HepG2 (cell line): ENCODE measurements around the gene ZNF446. TPM values are rescaled to one million over a fixed set of nuclear protein-coding genes. Genes with fewer than 3 reads are reported as not detected.

Experiments used
- ARID3A ChIP-seq: IDR thresholded peaks from 2 replicates; pipeline ENCODE4 v1.6.1; 2012; ENCODE audit warnings: low read depth, low read length, improper control_type of control experiment
- ATF3 ChIP-seq: sonication (generic); formaldehyde crosslinking; IDR thresholded peaks from 2 replicates; pipeline ENCODE4 v1.4.0; 2020; ENCODE audit warnings: missing genetic modification reagents
- CENPT ChIP-seq: sonication (generic); formaldehyde crosslinking; IDR thresholded peaks from 2 replicates; pipeline ENCODE4 v1.8.0; 2022; ENCODE audit warnings: low read depth, mild to moderate bottlenecking, moderate library complexity, missing genetic modification reagents
- CTCF ChIP-seq: sonication (generic); formaldehyde crosslinking; IDR thresholded peaks from 2 replicates; pipeline ENCODE4 v1.5.0; 2020; ENCODE audit warnings: mild to moderate bottlenecking, missing genetic modification reagents, moderate library complexity
- GZF1 ChIP-seq: sonication (generic); formaldehyde crosslinking; IDR thresholded peaks from 2 replicates; pipeline ENCODE4 v1.5.1; 2020; ENCODE audit warnings: mild to moderate bottlenecking, missing genetic modification reagents
- HBP1 ChIP-seq: IDR thresholded peaks from 2 replicates; pipeline ENCODE4 v1.6.1; 2016; ENCODE audit warnings: low read depth, control low read depth
- IKZF1 ChIP-seq: fragments of 450-650 bp; IDR thresholded peaks from 2 replicates; pipeline ENCODE4 v1.7.1; 2016
- JUN ChIP-seq: sonication (generic); formaldehyde crosslinking; IDR thresholded peaks from 2 replicates; pipeline ENCODE4 v1.4.0; 2020; ENCODE audit warnings: mild to moderate bottlenecking, missing genetic modification reagents
- KLF15 ChIP-seq: sonication (generic); formaldehyde crosslinking; IDR thresholded peaks from 2 replicates; pipeline ENCODE4 v1.8.1; 2023; ENCODE audit warnings: borderline replicate concordance, mild to moderate bottlenecking, inconsistent platforms, missing genetic modification reagents, mixed read lengths
- MXD4 ChIP-seq: IDR thresholded peaks from 2 replicates; pipeline ENCODE4 v1.6.1; 2016; ENCODE audit warnings: mild to moderate bottlenecking, missing biosample characterization, missing genetic modification reagents
- RFX3 ChIP-seq: IDR thresholded peaks from 2 replicates; pipeline ENCODE4 v1.6.1; 2016; ENCODE audit warnings: missing biosample characterization, missing genetic modification reagents
- TCF7 ChIP-seq: sonication (generic); IDR thresholded peaks from 2 replicates; pipeline ENCODE4 v1.6.1; 2016; ENCODE audit warnings: antibody characterized with exemption, low read depth
- TSC22D2 ChIP-seq: sonication (generic); formaldehyde crosslinking; IDR thresholded peaks from 2 replicates; pipeline ENCODE4 v1.5.1; 2020; ENCODE audit warnings: missing genetic modification reagents, mild to moderate bottlenecking, borderline replicate concordance
- UBTF ChIP-seq: sonication (generic); formaldehyde crosslinking; IDR thresholded peaks from 2 replicates; pipeline ENCODE4 v1.4.0; 2020; ENCODE audit warnings: mild to moderate bottlenecking, missing genetic modification reagents
- ZKSCAN1 ChIP-seq: fragments of 150-350 bp; IDR thresholded peaks from 2 replicates; pipeline ENCODE4 v1.6.1; 2014; ENCODE audit warnings: low read length
- ZNF10 ChIP-seq: sonication (generic); formaldehyde crosslinking; IDR thresholded peaks from 2 replicates; pipeline ENCODE4 v1.4.0; 2020; ENCODE audit warnings: mild to moderate bottlenecking, low read depth, missing genetic modification reagents, borderline replicate concordance
- ZNF253 ChIP-seq: sonication (generic); formaldehyde crosslinking; IDR thresholded peaks from 2 replicates; pipeline ENCODE4 v1.8.0; 2022; ENCODE audit warnings: mild to moderate bottlenecking, missing genetic modification reagents, borderline replicate concordance
- ZNF260 ChIP-seq: sonication (generic); formaldehyde crosslinking; IDR thresholded peaks from 2 replicates; pipeline ENCODE4 v1.4.0; 2020; ENCODE audit warnings: missing genetic modification reagents, low read depth, mild to moderate bottlenecking, borderline replicate concordance
- ZNF337 ChIP-seq: sonication (generic); formaldehyde crosslinking; IDR thresholded peaks from 2 replicates; pipeline ENCODE4 v1.5.1; 2020; ENCODE audit warnings: missing genetic modification reagents, low read depth, mild to moderate bottlenecking, borderline replicate concordance
- ZNF557 ChIP-seq: sonication (generic); formaldehyde crosslinking; IDR thresholded peaks from 2 replicates; pipeline ENCODE4 v1.4.0; 2020; ENCODE audit warnings: missing genetic modification reagents
- ZNF605 ChIP-seq: sonication (generic); formaldehyde crosslinking; IDR thresholded peaks from 2 replicates; pipeline ENCODE4 v1.8.0; 2022; ENCODE audit warnings: mild to moderate bottlenecking, missing genetic modification reagents
- ZNF768 ChIP-seq: sonication (generic); formaldehyde crosslinking; IDR thresholded peaks from 2 replicates; pipeline ENCODE4 v1.4.0; 2020; ENCODE audit warnings: missing genetic modification reagents
- polyA plus RNA-seq, 8 experiments: library from polyadenylated mRNA; depleted of rRNA in 3 of 8; stranded (reverse) in 7 of 8; unstranded in 1 of 8; fragments of >200 nt; fragmentation: Illumina TruSeq in 4 of 8; extraction: Trizol in 4 of 8; gene quantifications; 2 replicates each; pipeline versions ENCODE4 v1.2.1 to v1.2.3, GENCODE V29; 2011 to 2016; ENCODE audit warnings: low read depth in 4 of 8, missing spikeins in 1 of 8, mixed read lengths in 1 of 8; ENCODE audit not compliant: insufficient read depth in 1 of 8
- total RNA-seq, 5 experiments: library from RNA; depleted of rRNA; stranded (reverse); fragments of >200 nt; fragmentation: Illumina TruSeq; extraction: Trizol; gene quantifications; 2 replicates each; pipeline ENCODE4 v1.2.3, GENCODE V29; 2016; ENCODE audit warnings: low read depth in 1 of 5

ZNF446 gene
- total and polyA plus RNA-seq, 2 of the 13 experiments (the other 11 are each of a cell fraction or from before 2014, with no cell fraction given): 3.0 to 3.6 TPM

- no peak for TF ChIP-seq TCF7
- TF ChIP-seq ZNF337 (CRISPR knock-in tag): peak; percentile 77; the same call in 1 of the 2 replicates
- no peak; the same call in 1 of the 2 replicates for TF ChIP-seq ZNF253 (CRISPR knock-in tag)
- TF ChIP-seq ZNF557 (CRISPR knock-in tag): no peak
- peak; percentile 96 for TF ChIP-seq CTCF
- no peak for TF ChIP-seq HBP1 (CRISPR knock-in tag)
- no peak for TF ChIP-seq ZNF260 (CRISPR knock-in tag)
- TF ChIP-seq MXD4 (CRISPR knock-in tag): peak; percentile 91
- peak; percentile 61; the same call in 1 of the 2 replicates for TF ChIP-seq TSC22D2
- no peak for TF ChIP-seq IKZF1
- peak; percentile 98 for TF ChIP-seq UBTF (CRISPR knock-in tag)
- no peak for TF ChIP-seq ZNF605 (CRISPR knock-in tag)
- TF ChIP-seq JUN (CRISPR knock-in tag): peak; percentile 69; the same call in 1 of the 2 replicates
- TF ChIP-seq CENPT (CRISPR knock-in tag): peak; percentile 86
- peak; percentile 89; the same call in 1 of the 2 replicates for TF ChIP-seq KLF15 (CRISPR knock-in tag)
- TF ChIP-seq ATF3 (CRISPR knock-in tag): no peak
- 0 out of 2 replicates have a peak, but pooled peaks have one; percentile 11 for TF ChIP-seq GZF1
- TF ChIP-seq ZNF10 (CRISPR knock-in tag): no peak
- TF ChIP-seq ZNF768 (CRISPR knock-in tag): peak; percentile 79
- TF ChIP-seq ARID3A: peak; percentile 51; the same call in 1 of the 2 replicates
- peak; percentile 72; the same call in 1 of the 2 replicates for TF ChIP-seq ZKSCAN1
- TF ChIP-seq RFX3 (CRISPR knock-in tag): peak; percentile 54; the same call in 1 of the 2 replicates
Measured at GRCh38 chr19:58519355-58520256, 43.5 kb downstream of the ZNF446 start, which contains the start of gene ZBTB45 (continued).
